Measurements from ENCODE around the gene PTCH2.
A peak's percentile ranks its signal among the peaks of the same experiment; 100 is the strongest.

Gene PTCH2

DNA sequence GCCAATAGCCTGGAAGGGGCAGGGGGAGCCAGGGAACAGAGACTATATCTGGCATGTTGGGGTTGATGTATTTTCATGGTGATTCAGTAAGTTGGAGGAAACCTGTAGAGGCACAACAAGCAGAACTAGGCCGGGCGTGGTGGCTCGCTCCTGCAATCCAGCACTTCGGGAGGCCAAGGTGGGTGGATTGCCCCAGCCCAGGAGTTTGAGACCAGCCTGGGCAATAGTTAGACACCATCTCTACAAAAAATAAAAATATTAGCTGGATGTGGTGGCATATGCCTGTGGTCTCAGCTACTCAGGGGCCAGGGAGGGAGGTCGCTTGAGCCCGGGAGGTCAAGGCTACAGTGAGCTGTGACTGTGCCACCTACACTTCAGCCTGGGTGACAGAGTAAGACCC is 10.1 kb upstream of the PTCH2 start:
- no peak overlapping the region for H3K27ac ChIP-seq
- TF ChIP-seq, protein P1, sequence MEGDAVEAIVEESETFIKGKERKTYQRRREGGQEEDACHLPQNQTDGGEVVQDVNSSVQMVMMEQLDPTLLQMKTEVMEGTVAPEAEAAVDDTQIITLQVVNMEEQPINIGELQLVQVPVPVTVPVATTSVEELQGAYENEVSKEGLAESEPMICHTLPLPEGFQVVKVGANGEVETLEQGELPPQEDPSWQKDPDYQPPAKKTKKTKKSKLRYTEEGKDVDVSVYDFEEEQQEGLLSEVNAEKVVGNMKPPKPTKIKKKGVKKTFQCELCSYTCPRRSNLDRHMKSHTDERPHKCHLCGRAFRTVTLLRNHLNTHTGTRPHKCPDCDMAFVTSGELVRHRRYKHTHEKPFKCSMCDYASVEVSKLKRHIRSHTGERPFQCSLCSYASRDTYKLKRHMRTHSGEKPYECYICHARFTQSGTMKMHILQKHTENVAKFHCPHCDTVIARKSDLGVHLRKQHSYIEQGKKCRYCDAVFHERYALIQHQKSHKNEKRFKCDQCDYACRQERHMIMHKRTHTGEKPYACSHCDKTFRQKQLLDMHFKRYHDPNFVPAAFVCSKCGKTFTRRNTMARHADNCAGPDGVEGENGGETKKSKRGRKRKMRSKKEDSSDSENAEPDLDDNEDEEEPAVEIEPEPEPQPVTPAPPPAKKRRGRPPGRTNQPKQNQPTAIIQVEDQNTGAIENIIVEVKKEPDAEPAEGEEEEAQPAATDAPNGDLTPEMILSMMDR (conservative IDR thresholded peaks at IDR 0.05) = no peak

DNA sequence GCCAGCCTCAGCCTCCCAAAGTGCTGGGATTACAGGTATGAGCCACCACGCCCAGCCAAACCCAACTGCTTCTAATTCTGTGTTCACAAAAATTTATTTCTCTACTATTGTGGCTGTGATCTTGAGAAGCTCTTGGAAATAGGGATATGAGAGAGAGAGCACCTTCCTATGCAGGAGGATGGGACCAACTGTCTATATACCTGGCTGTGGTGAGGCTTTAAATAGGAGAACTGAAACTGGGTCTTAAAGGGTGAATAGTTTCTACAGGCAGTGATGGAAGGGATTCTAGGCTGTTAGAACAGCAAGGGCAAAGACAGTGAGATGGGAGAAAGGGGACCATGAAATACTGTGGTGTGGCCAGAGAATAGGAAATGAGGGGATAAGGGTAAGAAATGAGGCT is 8.3 kb upstream of the PTCH2 start:
- TF ChIP-seq, protein P1 (conservative IDR thresholded peaks at IDR 0.05) = no peak
- H3K27ac ChIP-seq = no peak overlapping the region

DNA sequence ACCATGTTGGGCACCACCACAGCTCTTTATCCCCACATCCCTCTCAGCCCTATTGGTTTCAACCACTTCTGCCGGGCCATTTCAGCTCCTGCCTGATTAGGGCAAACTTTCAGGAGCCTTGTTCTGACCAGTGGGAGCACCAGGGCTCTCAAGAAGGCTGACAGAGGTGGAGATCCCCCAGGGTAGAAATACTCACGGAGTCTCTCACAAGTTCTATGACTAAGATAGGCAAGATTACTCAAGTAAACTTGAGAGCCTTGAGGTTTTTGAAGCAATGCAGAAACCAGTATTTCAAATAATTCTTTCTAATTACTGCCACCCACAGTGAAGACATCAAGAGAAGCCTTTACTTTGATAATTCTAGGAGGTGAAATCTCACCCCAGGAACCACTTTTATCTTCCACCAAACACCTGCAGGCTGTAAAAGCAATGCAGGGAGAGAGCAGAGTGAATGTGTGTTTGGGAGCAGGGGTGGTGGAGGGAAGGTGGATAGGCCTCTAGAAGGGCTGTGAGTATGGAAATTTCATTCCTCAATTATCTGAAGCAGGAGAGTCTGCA is 6.6 kb upstream of the PTCH2 start:
- H3K27ac ChIP-seq = no peak overlapping the region
- TF ChIP-seq, protein P1 (conservative IDR thresholded peaks at IDR 0.05) = no peak

GRCh38 chr1:44848456-44849181 is 5.6 kb upstream of the PTCH2 start:
- TF ChIP-seq, protein P1 (conservative IDR thresholded peaks at IDR 0.05) = no peak
- H3K27ac ChIP-seq = no peak overlapping the region

GRCh38 chr1:44847845-44848244 is 4.8 kb upstream of the PTCH2 start:
- TF ChIP-seq, protein P1 (conservative IDR thresholded peaks at IDR 0.05) = no peak
- no peak overlapping the region for H3K27ac ChIP-seq

DNA sequence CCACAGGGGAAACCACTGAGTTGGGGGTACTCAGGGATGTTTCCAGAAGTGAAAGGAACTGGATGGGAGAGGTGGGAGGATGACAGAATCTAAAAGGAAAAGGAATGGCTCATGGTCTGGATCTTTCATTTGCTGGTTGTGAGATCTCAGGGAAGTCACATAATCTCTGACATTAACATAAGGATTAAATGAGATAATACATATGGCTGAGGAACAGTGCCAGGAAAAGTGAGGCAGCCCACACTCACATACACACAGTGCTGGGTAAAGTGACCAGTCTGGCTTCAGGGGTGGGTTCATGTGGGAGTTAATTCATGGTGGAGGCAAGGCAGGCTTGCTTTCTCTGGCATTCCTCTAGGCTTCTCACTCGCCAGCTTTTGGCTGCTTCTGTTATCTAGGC is 3.9 kb upstream of the PTCH2 start:
- no peak overlapping the region for H3K27ac ChIP-seq
- TF ChIP-seq, protein P1 (conservative IDR thresholded peaks at IDR 0.05) = no peak

- peak overlapping the region; percentile 47; the same call in 1 of the 2 replicates for H3K27ac ChIP-seq
- TF ChIP-seq, protein P1 (conservative IDR thresholded peaks at IDR 0.05) = no peak
These were observed 579 bp downstream of the PTCH2 start for GRCh38 chr1:44842486-44842861.
